Measurements from ENCODE around the gene CPLX3.

The CPLX3 gene

GRCh38 chr15:74826921-74827320 lies 494 bp downstream of the CPLX3 start:
- in situ Hi-C loops (cut with HindIII; ENCODE audit: low sequenced_read_pairs), result no loop called here

GRCh38 chr15:74827614-74828013 lies 1.2 kb downstream of the CPLX3 start:
- in situ Hi-C loops (cut with HindIII; ENCODE audit: low sequenced_read_pairs), result no loop called here

GRCh38 chr15:74828835-74829234 lies 2.4 kb downstream of the CPLX3 start:
- in situ Hi-C loops (cut with HindIII; ENCODE audit: low sequenced_read_pairs), result no loop called here

GRCh38 chr15:74829486-74829885 lies 3.1 kb downstream of the CPLX3 start:
- in situ Hi-C loops (cut with HindIII; ENCODE audit: low sequenced_read_pairs), result no loop called here

GRCh38 chr15:74829991-74830390 lies 3.6 kb downstream of the CPLX3 start:
- in situ Hi-C loops (cut with HindIII; ENCODE audit: low sequenced_read_pairs), result no loop called here

GRCh38 chr15:74830868-74831267 lies 4.4 kb downstream of the CPLX3 start:
- in situ Hi-C loops (cut with HindIII; ENCODE audit: low sequenced_read_pairs), result no loop called here

GRCh38 chr15:74831813-74832495 lies 5.5 kb downstream of the CPLX3 start:
- in situ Hi-C loops (cut with HindIII; ENCODE audit: low sequenced_read_pairs), result no loop called here

GRCh38 chr15:74832826-74833225 lies 6.4 kb downstream of the CPLX3 start:
- in situ Hi-C loops (cut with HindIII; ENCODE audit: low sequenced_read_pairs), result no loop called here

GRCh38 chr15:74833376-74834107 lies 7.1 kb downstream of the CPLX3 start:
- in situ Hi-C loops (cut with HindIII; ENCODE audit: low sequenced_read_pairs), result no loop called here

GRCh38 chr15:74835312-74835823 lies 8.9 kb downstream of the CPLX3 start:
- in situ Hi-C loops (cut with HindIII; ENCODE audit: low sequenced_read_pairs), result no loop called here

- in situ Hi-C loops (cut with HindIII; ENCODE audit: low sequenced_read_pairs), result no loop called here
Observed at GRCh38 chr15:74836846-74837245, 10.4 kb downstream of the CPLX3 start.

GRCh38 chr15:74837482-74838136 lies 11.2 kb downstream of the CPLX3 start:
- in situ Hi-C loops (cut with HindIII; ENCODE audit: low sequenced_read_pairs), result no loop called here

GRCh38 chr15:74838137-74838516 lies 11.7 kb downstream of the CPLX3 start:
- in situ Hi-C loops (cut with HindIII; ENCODE audit: low sequenced_read_pairs), result no loop called here

- in situ Hi-C loops (cut with HindIII; ENCODE audit: low sequenced_read_pairs), result no loop called here
Observed at GRCh38 chr15:74838746-74839525, 12.5 kb downstream of the CPLX3 start.

GRCh38 chr15:74839526-74840395 lies 13.3 kb downstream of the CPLX3 start:
- in situ Hi-C loops (cut with HindIII; ENCODE audit: low sequenced_read_pairs), result no loop called here

GRCh38 chr15:74840851-74841775 lies 14.7 kb downstream of the CPLX3 start:
- in situ Hi-C loops (cut with HindIII; ENCODE audit: low sequenced_read_pairs), result no loop called here

GRCh38 chr15:74841891-74842373 lies 15.5 kb downstream of the CPLX3 start:
- in situ Hi-C loops (cut with HindIII; ENCODE audit: low sequenced_read_pairs), result no loop called here

- in situ Hi-C loops (cut with HindIII; ENCODE audit: low sequenced_read_pairs), result no loop called here
Observed at GRCh38 chr15:74842581-74843444, 16.4 kb downstream of the CPLX3 start, which contains the start of gene ULK3. Gene ULK3 (minus strand): TSS chr15:74843156. CDS start chr15:74843105, 51 bp downstream.

All from endothelial cell of hepatic sinusoid (primary cell).